Coronary artery (tissue), 2 donors: ENCODE results near the gene PIK3IP1.

Experiments
- DNase-seq: peaks from one replicate; pipeline ENCODE4 v3.0.0-alpha.2; 2017; ENCODE audit warnings: low spot score
- H3K27ac ChIP-seq, 2 donors: fragments of 200-600 bp; sonication (generic); one replicate each; pipeline ENCODE4 v1.5.1; 2016 to 2019
- H3K4me3 ChIP-seq: fragments of 200-600 bp; sonication (generic); 2 replicates; pipeline ENCODE4 v1.5.1; 2016; ENCODE audit warnings: mild to moderate bottlenecking, moderate library complexity
- CTCF ChIP-seq: fragments of 200-600 bp; sonication (generic); IDR thresholded peaks from one replicate; pipeline ENCODE4 v1.5.1; 2019; ENCODE audit warnings: antibody characterized with exemption

Gene PIK3IP1

GRCh38 chr22:31292236-31292989, at the start of gene PIK3IP1:
TSS of gene PIK3IP1 (minus strand) at chr22:31292488. CDS start at chr22:31292344, 144 bp downstream.
- peak within 1 kb of the TSS; percentile 94 to 98 for H3K27ac ChIP-seq
- peak within 1 kb of the TSS; percentile 80 for H3K4me3 ChIP-seq
- TF ChIP-seq CTCF: peak; percentile 12
- peak; percentile 90 for DNase-seq

- no peak overlapping the region for H3K27ac ChIP-seq
- DNase-seq: no peak
- H3K4me3 ChIP-seq: no peak overlapping the region
- TF ChIP-seq CTCF: no peak
Observed at GRCh38 chr22:31341386-31342088, 49.2 kb upstream of the PIK3IP1 start.

GRCh38 chr22:31340765-31341247, 48.5 kb upstream of the PIK3IP1 start:
- no peak for DNase-seq
- TF ChIP-seq CTCF: no peak
- H3K4me3 ChIP-seq: no peak overlapping the region
- H3K27ac ChIP-seq: no peak overlapping the region

- TF ChIP-seq CTCF: no peak
- DNase-seq: no peak
- no peak overlapping the region for H3K4me3 ChIP-seq
- no peak overlapping the region for H3K27ac ChIP-seq
Observed at GRCh38 chr22:31340360-31340759, 48.1 kb upstream of the PIK3IP1 start.

GRCh38 chr22:31339148-31339832, 47.0 kb upstream of the PIK3IP1 start:
- Histone ChIP-seq H3K27ac (no peak overlapping the region), H3K4me3 (no peak overlapping the region)
- DNase-seq: no peak
- no peak for TF ChIP-seq CTCF

GRCh38 chr22:31337178-31337577, 44.9 kb upstream of the PIK3IP1 start:
- TF ChIP-seq CTCF: no peak
- no peak for DNase-seq
- Histone ChIP-seq H3K27ac (no peak overlapping the region), H3K4me3 (no peak overlapping the region)
